Measurements from ENCODE around the gene SPCS1.

SPCS1 gene

DNA sequence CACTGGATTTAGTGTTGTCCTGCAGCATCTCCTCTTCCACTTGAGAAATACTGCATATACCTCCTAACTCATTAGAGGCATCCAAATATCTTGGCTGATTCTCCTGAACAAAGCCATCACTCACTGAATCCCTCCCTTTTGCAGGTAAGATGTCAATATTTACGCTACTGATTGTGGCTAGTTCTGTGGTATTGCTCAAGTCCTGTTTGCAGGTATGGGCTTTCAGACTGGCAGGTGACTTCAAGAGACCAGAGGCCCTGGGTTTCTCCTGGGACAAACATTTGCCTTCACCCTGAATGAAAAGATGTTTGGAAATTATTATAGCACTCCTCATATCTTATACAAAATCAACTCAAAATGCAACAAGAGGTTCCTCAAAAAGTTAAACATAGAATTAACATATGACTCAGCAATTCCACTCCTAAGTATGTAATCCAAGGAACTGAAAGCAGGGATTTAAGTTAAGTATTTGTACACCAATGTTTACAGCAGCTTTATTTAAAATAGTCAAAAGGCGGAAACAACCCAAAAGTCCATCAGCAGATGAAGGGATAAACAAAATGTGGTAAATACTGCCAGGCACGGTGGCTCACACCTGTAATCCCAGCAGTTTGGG lies 46.2 kb downstream of the SPCS1 start:
- no peak overlapping the region for H3K4me3 Mint-ChIP-seq
- H3K9me3 Mint-ChIP-seq: no peaks in the 10 kb centered on the region
- H3K27me3 Mint-ChIP-seq (ENCODE audit: low read depth): no peaks in the 10 kb centered on the region
- TF ChIP-seq, protein P1, sequence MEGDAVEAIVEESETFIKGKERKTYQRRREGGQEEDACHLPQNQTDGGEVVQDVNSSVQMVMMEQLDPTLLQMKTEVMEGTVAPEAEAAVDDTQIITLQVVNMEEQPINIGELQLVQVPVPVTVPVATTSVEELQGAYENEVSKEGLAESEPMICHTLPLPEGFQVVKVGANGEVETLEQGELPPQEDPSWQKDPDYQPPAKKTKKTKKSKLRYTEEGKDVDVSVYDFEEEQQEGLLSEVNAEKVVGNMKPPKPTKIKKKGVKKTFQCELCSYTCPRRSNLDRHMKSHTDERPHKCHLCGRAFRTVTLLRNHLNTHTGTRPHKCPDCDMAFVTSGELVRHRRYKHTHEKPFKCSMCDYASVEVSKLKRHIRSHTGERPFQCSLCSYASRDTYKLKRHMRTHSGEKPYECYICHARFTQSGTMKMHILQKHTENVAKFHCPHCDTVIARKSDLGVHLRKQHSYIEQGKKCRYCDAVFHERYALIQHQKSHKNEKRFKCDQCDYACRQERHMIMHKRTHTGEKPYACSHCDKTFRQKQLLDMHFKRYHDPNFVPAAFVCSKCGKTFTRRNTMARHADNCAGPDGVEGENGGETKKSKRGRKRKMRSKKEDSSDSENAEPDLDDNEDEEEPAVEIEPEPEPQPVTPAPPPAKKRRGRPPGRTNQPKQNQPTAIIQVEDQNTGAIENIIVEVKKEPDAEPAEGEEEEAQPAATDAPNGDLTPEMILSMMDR (IDR thresholded peaks at IDR 0.05; ENCODE audit: unreplicated experiment in 3 of 3): no peak
- H3K4me1 Mint-ChIP-seq: no peaks in the 10 kb centered on the region
- H3K27ac Mint-ChIP-seq: no peak overlapping the region
- H3K36me3 Mint-ChIP-seq (ENCODE audit: low read depth): peaks cover 76% of the 10 kb centered on the region

DNA sequence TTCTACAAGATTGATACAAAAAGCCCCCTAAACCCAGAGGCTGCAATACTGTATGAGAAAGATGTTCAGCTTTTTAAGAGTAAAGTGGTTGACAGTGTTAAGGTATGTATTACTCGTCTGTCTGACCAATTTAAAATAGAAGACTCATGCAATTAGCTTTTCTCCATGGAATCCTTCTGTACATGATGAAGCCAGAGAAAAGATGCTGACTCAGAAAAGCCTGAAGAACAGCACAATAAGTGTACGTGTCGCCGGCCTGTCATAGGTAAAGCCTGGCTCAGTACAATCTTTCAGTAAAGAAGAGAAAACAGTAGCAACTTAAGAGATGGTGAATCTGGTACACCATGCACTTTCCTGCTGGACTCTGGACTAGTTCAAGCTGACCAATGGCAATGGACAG lies 48.5 kb downstream of the SPCS1 start:
- TF ChIP-seq, protein P1 (IDR thresholded peaks at IDR 0.05; ENCODE audit: unreplicated experiment in 3 of 3): no peak
- H3K27me3 Mint-ChIP-seq (ENCODE audit: low read depth): no peaks in the 10 kb centered on the region
- no peaks in the 10 kb centered on the region for H3K9me3 Mint-ChIP-seq
- no peak overlapping the region for H3K27ac Mint-ChIP-seq
- H3K4me3 Mint-ChIP-seq: no peak overlapping the region
- peaks cover 84% of the 10 kb centered on the region for H3K36me3 Mint-ChIP-seq (ENCODE audit: low read depth)
- no peaks in the 10 kb centered on the region for H3K4me1 Mint-ChIP-seq

DNA sequence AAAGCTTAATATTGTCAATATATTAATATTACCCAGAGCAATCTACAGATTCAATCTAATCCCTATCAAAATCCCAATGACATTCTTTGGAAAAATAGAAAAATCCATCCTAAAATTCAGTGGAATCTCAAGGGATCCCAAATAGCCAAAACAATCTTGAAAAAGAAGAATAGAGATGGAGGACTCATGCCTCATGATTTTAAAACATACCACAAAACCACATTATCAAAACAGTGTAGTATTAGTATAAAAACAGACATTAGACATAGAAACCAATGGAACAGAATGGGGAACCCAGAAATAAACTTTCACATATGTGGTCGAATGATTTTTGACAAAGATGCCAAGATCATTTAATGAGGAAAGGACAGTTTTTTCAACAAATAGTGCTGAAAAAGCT lies 50.2 kb downstream of the SPCS1 start:
- TF ChIP-seq, protein P1 (IDR thresholded peaks at IDR 0.05; ENCODE audit: unreplicated experiment in 3 of 3): no peak
- Mint-ChIP-seq H3K9me3 (no peaks in the 10 kb centered on the region), H3K27me3 (ENCODE audit: low read depth) (no peaks in the 10 kb centered on the region), H3K27ac (no peak overlapping the region), H3K4me3 (no peak overlapping the region), H3K36me3 (ENCODE audit: low read depth) (peaks cover 85% of the 10 kb centered on the region), H3K4me1 (no peaks in the 10 kb centered on the region)
